ENCODE data around the gene ALLC.
A peak's percentile ranks its signal among the peaks of the same experiment; 100 is the strongest.

The ALLC gene

DNA sequence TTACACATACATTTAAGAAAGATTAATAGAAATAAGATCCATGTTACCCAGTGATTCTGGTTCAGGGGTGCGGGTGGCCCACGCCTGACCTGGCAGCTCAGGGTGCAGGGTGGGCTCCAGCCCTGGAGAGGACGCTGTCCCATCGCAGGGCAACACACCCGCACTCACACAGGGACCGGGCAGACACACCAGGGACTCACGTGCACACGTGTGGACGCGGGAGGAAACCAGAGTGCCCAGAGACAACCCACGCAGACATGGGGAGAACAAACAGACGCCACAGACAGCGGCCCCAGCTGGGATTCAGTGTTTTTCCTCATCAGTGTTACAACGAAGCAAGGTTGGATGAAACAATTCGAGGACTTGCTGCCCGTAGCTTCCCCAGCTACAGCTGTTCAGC is 8.4 kb upstream of the ALLC start:
- TF ChIP-seq EZH2phosphoT487 (conservative IDR thresholded peaks at IDR 0.05; ENCODE audit: low read length) (no peak), CTCF (IDR thresholded peaks at IDR 0.05; ENCODE audit: insufficient read depth, low read length, poor library complexity, severe bottlenecking) (no peak)
- no peak overlapping the region for H3K4me2 ChIP-seq (ENCODE audit: low read depth, low read length, poor library complexity, severe bottlenecking)
- no peak overlapping the region for H3K4me3 ChIP-seq (ENCODE audit: insufficient read depth, low read length, poor library complexity, severe bottlenecking)
- no peaks in the 10 kb centered on the region for H3K36me3 ChIP-seq (ENCODE audit: low read length)
- no peak overlapping the region for H3K27ac ChIP-seq (ENCODE audit: low read depth, low read length)
- no peaks in the 10 kb centered on the region for H3F3A ChIP-seq (ENCODE audit: insufficient read depth)
- H3K9me3 ChIP-seq (ENCODE audit: insufficient read depth, low read length) = no peaks in the 10 kb centered on the region
- no peak overlapping the region for H3K9ac ChIP-seq (ENCODE audit: low read length)
- H2AFZ ChIP-seq (ENCODE audit: low read depth, low read length, severe bottlenecking) = no peak overlapping the region
- H3K79me2 ChIP-seq (ENCODE audit: insufficient read depth, low read length) = no peaks in the 10 kb centered on the region
- H3K9me2 ChIP-seq (replicated peaks; ENCODE audit: insufficient read depth, low read length) = no peaks in the 10 kb centered on the region
- H3K27me3 ChIP-seq (ENCODE audit: low read length) = no peaks in the 10 kb centered on the region
- no peaks in the 10 kb centered on the region for H4K20me1 ChIP-seq (ENCODE audit: low read depth, low read length)

- Histone ChIP-seq H3K9me2 (replicated peaks; ENCODE audit: insufficient read depth, low read length) (no peaks in the 10 kb centered on the region), H3K9me3 (ENCODE audit: insufficient read depth, low read length) (no peaks in the 10 kb centered on the region), H3K4me2 (ENCODE audit: low read depth, low read length, poor library complexity, severe bottlenecking) (no peak overlapping the region), H3K27me3 (ENCODE audit: low read length) (no peaks in the 10 kb centered on the region), H2AFZ (ENCODE audit: low read depth, low read length, severe bottlenecking) (peak overlapping the region; percentile 76), H3K36me3 (ENCODE audit: low read length) (no peaks in the 10 kb centered on the region), H3K9ac (ENCODE audit: low read length) (no peak overlapping the region), H4K20me1 (ENCODE audit: low read depth, low read length) (no peaks in the 10 kb centered on the region), H3K4me3 (ENCODE audit: insufficient read depth, low read length, poor library complexity, severe bottlenecking) (no peak overlapping the region), H3K79me2 (ENCODE audit: insufficient read depth, low read length) (no peaks in the 10 kb centered on the region), H3F3A (ENCODE audit: insufficient read depth) (no peaks in the 10 kb centered on the region), H3K27ac (ENCODE audit: low read depth, low read length) (no peak overlapping the region)
- TF ChIP-seq CTCF (IDR thresholded peaks at IDR 0.05; ENCODE audit: insufficient read depth, low read length, poor library complexity, severe bottlenecking) (no peak), EZH2phosphoT487 (conservative IDR thresholded peaks at IDR 0.05; ENCODE audit: low read length) (no peak)
Measured at GRCh38 chr2:3650140-3650920, 7.7 kb upstream of the ALLC start.

- TF ChIP-seq CTCF (IDR thresholded peaks at IDR 0.05; ENCODE audit: insufficient read depth, low read length, poor library complexity, severe bottlenecking) (no peak), EZH2phosphoT487 (conservative IDR thresholded peaks at IDR 0.05; ENCODE audit: low read length) (no peak)
- H4K20me1 ChIP-seq (ENCODE audit: low read depth, low read length) = no peaks in the 10 kb centered on the region
- H3K36me3 ChIP-seq (ENCODE audit: low read length) = no peaks in the 10 kb centered on the region
- H3K27me3 ChIP-seq (ENCODE audit: low read length) = no peaks in the 10 kb centered on the region
- no peaks in the 10 kb centered on the region for H3K9me2 ChIP-seq (replicated peaks; ENCODE audit: insufficient read depth, low read length)
- no peaks in the 10 kb centered on the region for H3K9me3 ChIP-seq (ENCODE audit: insufficient read depth, low read length)
- H3K4me3 ChIP-seq (ENCODE audit: insufficient read depth, low read length, poor library complexity, severe bottlenecking) = no peak overlapping the region
- peak overlapping the region; percentile 12 for H2AFZ ChIP-seq (ENCODE audit: low read depth, low read length, severe bottlenecking)
- no peaks in the 10 kb centered on the region for H3F3A ChIP-seq (ENCODE audit: insufficient read depth)
- no peak overlapping the region; the same call in 1 of the 2 replicates for H3K9ac ChIP-seq (ENCODE audit: low read length)
- H3K79me2 ChIP-seq (ENCODE audit: insufficient read depth, low read length) = no peaks in the 10 kb centered on the region
- no peak overlapping the region for H3K27ac ChIP-seq (ENCODE audit: low read depth, low read length)
- peak overlapping the region; percentile 34 for H3K4me2 ChIP-seq (ENCODE audit: low read depth, low read length, poor library complexity, severe bottlenecking)
Measured at GRCh38 chr2:3651691-3652648, 6.0 kb upstream of the ALLC start.
